OCI-LY7 (cell line): ENCODE measurements around the gene TTC38.

ENCODE experiments used
- CTCF ChIP-seq: fragments of 200-600 bp; sonication (generic); conservative IDR thresholded peaks from 2 replicates; pipeline ENCODE4 v1.5.1; 2014; ENCODE audit warnings: mild to moderate bottlenecking, antibody characterized with exemption, low read length, moderate library complexity, mixed read lengths
- EZH2phosphoT487 ChIP-seq: fragments of 200-600 bp; sonication (generic); IDR thresholded peaks from 2 replicates; pipeline ENCODE4 v1.6.1; 2018; ENCODE audit warnings: low read depth, borderline replicate concordance, mild to moderate bottlenecking, mixed run types, antibody characterized with exemption, low read length, moderate library complexity, mixed read lengths

DNA sequence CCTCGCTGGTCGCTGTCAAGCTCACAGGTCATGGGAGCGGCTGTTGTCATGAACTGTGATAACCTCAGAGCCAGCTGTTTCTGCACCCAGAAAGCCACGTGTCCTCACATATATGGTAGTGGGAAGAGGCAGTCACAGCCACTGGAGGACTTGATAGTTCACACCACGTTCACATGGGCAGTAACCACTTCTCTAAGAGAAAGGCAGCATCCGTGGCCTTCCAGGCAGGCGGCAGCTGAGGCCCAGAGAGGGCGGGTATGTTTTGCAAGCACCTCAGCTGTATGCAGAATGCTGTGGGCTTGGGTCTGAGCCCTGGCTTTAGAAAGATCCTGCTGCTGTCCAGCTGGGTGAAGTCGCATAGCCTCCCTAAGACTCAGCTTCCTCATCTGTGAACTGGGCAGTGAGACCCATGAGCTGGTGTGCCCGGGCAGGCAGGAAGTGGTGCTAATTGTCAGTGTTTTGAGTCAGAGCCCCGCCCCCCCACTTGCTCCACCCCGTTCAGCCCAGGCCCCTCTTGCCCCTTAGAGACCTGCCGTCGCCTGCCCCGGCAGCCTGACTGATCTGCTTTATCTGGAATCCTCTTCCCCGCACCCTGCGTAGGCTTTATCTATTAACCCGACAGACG, 13.3 kb downstream of the TTC38 start:
- TF ChIP-seq CTCF (no peak), EZH2phosphoT487 (no peak)
